ENCODE measurements around the gene PPP1R37.

GRCh38 chr19:45045671-45046353, 47.2 kb upstream of the PPP1R37 start:
- TF ChIP-seq, protein P1, sequence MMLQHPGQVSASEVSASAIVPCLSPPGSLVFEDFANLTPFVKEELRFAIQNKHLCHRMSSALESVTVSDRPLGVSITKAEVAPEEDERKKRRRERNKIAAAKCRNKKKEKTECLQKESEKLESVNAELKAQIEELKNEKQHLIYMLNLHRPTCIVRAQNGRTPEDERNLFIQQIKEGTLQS (IDR thresholded peaks at IDR 0.05), result no peak
- TF ChIP-seq TAF1 (conservative IDR thresholded peaks at IDR 0.05) (no peak), RXRA (IDR thresholded peaks at IDR 0.05) (peak; percentile 72 to 88), FOXA1 (IDR thresholded peaks at IDR 0.05) (peak; percentile 99), SP1 (IDR thresholded peaks at IDR 0.05) (peak; percentile 80), YY1 (IDR thresholded peaks at IDR 0.05) (peak; percentile 79), RAD21 (IDR thresholded peaks at IDR 0.05) (peak; percentile 32 to 40), GABPA (IDR thresholded peaks at IDR 0.05 in 1 of 2, conservative IDR thresholded peaks at IDR 0.05 in 1 of 2) (peak in 1 of 2 donors; percentile 73), EGR1 (IDR thresholded peaks at IDR 0.05; ENCODE audit: low read depth in 2 of 2) (no peak)
- TF ChIP-seq, protein P2, sequence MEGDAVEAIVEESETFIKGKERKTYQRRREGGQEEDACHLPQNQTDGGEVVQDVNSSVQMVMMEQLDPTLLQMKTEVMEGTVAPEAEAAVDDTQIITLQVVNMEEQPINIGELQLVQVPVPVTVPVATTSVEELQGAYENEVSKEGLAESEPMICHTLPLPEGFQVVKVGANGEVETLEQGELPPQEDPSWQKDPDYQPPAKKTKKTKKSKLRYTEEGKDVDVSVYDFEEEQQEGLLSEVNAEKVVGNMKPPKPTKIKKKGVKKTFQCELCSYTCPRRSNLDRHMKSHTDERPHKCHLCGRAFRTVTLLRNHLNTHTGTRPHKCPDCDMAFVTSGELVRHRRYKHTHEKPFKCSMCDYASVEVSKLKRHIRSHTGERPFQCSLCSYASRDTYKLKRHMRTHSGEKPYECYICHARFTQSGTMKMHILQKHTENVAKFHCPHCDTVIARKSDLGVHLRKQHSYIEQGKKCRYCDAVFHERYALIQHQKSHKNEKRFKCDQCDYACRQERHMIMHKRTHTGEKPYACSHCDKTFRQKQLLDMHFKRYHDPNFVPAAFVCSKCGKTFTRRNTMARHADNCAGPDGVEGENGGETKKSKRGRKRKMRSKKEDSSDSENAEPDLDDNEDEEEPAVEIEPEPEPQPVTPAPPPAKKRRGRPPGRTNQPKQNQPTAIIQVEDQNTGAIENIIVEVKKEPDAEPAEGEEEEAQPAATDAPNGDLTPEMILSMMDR (IDR thresholded peaks at IDR 0.05; ENCODE audit: low read depth, low read length, missing input control), result no peak
- TF ChIP-seq, protein P3, sequence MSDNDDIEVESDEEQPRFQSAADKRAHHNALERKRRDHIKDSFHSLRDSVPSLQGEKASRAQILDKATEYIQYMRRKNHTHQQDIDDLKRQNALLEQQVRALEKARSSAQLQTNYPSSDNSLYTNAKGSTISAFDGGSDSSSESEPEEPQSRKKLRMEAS (IDR thresholded peaks at IDR 0.05), result peak; percentile 85
